ENCODE results near the gene FJX1.
A peak's percentile ranks its signal among the peaks of the same experiment; 100 is the strongest.

FJX1 gene

GRCh38 chr11:35608502-35608901 is 9.8 kb upstream of the FJX1 start:
- DNase-seq = no peak

DNA sequence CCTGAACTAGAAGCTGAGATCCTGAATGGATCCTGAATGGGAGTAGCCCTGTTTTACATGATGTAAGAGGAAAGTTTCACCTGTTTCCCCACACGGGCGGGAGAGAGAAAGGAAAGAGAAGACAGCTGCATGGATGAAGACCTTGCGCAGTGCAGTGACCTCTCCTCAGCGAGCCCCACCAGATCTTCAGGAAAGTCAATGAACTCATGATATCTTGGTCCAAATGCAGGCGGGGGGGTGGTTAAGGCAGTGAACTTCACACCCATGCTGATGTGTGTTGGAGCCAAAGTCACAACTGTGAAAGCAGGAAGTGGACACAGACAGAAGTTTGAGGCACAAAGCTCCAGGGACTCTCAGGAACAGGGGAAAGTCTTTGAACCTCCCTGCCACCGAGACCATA is 8.6 kb upstream of the FJX1 start:
- no peak for DNase-seq

DNA sequence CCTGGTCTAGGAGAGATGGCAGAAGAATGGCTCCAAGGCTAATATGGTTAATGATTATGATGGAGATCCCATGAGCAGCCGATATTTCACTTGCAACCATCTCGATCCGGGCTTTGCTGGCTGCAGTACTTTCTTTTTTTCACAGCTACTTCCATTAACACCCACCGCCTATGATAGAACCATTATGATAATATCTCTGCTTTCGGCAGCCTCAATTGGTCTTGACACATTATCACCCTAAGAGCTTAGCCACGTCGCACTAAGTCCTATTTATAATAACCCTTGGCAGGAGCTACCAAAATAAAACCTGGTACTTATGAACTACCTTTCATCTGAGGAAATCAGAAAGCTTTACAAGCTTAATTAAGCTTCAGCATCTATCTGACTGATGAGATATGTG is 7.6 kb upstream of the FJX1 start:
- no peak for DNase-seq

- DNase-seq = no peak
Observed at GRCh38 chr11:35611741-35612140, 6.5 kb upstream of the FJX1 start.

DNA sequence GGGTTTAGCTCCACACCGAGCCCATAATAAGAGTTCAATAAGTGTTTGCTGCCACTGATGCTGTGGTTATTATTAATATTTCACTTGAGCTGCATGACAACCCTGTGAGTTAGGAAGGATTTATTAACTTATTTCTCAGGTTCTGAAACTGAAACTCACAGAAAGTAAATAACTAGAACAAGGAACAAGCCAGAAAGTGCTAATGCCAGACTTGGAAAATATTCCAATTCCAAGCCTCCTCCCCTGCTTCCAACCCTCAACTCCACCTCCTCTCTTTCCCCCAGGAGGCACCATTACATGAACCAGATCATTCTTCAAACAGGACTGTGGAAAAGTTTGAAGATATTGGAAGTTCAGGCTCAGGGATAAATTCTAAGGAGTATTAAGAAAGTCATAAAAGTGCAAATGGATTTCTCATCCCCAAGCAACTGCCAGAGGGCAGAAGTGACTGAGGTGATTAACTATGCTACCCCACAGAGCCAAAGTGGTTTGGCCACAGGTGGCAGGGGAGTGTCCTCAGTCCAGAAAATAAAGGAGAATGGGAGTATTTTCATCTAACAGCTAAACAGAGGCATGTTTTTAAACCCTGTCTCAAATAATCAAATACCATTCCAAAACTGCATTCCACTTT is 3.2 kb upstream of the FJX1 start:
- no peak for DNase-seq

DNA sequence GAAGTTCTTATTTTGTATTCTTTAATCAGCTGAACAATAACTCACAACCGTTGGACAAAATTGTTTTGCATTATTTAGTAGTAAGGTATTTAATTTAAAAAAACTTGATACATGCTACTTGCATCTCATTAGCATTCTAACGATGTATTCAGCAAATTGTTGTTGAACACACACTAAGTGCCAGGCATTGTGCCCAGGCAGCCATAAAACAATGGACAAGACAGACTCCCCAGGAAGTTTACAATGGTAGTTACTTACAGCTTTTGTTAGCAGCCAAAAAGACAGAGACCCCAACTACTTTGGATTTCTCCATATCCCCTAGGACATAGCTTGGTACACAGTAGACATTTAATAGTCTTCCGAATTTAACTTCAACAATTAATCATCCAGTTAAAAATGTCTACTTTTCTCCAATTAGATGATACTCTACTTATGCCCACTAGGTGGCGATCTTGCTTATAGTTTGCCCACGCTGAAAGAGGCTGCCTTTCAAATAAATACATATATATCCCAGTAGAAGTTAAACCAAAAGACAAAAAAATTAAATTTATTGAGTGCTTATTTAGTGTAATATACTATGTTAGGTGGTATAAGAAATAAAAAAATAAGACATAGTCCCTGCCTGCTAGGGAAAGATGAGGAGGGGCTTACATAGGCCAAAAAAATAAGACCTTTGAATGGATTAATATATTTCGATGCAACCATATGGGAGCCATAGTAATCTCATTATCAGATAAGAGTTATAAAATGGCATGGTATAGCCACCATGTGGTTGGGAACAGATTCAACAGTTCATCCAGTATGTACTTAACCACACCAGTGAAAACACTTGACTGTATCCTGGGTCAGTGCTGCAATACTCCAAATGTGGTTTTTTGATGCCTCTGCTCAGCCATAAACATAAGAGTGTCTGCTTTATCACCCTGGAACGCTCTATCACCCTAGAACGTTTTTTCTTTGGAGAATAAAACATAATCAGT is 2.0 kb upstream of the FJX1 start:
- DNase-seq = no peak

- no peak for DNase-seq
Observed at GRCh38 chr11:35617316-35617686, 959 bp upstream of the FJX1 start.

- DNase-seq = no peak
Observed at GRCh38 chr11:35618497-35619115, 346 bp downstream of the FJX1 start.

- peak; percentile 46 for DNase-seq
Observed at GRCh38 chr11:35619116-35619854, 1.0 kb downstream of the FJX1 start.

DNA sequence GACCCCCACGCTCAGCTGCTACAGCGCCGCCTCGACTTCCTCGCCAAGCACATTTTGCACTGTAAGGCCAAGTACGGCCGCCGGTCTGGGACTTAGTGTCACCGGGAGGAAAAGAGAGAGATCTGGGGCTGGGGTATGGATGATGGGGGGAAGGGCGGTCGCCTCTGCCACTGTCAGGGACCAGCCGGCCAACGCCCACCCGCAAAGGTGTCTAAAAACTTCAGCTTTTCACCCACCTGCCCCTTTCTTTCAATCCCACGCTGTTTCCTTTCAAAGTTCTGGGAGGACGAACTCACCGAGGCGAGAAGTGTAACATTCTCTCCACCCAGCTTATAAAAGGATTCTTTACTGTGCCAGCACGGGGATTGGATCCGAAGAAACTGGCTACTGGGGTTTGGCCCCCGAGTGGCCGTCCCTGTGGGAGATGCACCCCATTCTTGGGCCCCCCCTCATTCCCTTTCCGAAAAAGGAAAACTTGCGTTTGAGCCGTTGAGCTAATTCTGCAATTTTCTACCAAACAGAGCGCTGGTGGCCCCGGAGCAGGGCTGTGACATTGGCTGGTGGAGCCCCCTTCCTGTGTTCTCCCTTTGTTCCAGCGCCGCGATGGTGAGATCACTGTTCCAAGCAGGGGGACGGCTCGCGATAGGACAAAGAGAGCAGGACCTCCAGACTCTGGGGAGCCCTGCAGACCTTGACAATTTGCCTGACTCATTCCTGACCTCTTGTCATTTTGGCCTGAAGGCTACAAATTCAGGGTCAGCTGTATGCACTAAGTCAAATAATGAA is 1.8 kb downstream of the FJX1 start:
- DNase-seq = peak; percentile 13

- DNase-seq = no peak
Observed at GRCh38 chr11:35620795-35621194, 2.5 kb downstream of the FJX1 start.

- DNase-seq = no peak
Observed at GRCh38 chr11:35621620-35622019, 3.4 kb downstream of the FJX1 start.

GRCh38 chr11:35622070-35622469 is 3.8 kb downstream of the FJX1 start:
- no peak for DNase-seq

DNA sequence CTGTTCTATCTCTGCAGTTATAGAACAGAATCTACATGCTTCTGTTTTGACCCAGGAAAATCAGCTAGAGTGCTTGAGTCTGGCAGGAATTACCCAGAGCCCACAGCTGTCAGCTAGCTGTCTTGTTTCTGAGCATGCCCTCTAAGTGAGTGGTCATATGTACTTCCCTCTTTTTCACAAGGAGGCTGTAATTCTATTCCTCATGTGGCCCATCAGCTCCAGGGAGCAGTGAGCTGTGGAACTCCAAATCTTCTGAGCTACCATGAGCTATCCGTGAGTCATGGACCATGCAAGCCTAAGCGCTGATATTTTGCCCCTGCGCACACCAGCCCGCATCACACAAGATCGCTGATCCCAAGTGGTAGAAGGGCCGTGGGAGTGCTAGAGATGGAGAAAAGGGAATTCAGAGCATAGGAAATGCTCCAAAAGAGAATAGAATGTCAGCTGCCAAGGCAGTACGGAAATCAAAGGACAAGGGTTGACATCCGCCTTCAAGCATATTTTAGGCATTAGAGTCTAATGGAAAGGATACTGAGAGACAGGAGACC is 5.4 kb downstream of the FJX1 start:
- DNase-seq = no peak

DNA sequence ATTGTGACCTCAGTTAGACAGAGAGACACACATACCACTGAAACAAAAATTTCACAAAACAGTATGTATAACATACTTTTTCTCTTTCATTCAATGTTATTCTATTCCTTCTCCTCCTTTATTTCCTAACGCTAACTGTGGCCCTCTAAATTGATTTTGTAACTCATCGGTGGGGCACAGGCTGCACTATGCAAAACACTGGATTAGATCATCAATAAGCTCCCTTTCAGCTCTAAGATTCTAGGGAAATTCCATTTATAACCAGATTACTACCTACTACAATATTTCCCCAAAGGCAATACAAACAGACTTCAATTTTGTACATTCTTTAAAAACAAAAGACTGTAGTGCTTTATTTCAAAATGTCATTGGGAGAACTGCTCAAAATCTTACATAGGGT is 6.1 kb downstream of the FJX1 start:
- DNase-seq = no peak

DNA sequence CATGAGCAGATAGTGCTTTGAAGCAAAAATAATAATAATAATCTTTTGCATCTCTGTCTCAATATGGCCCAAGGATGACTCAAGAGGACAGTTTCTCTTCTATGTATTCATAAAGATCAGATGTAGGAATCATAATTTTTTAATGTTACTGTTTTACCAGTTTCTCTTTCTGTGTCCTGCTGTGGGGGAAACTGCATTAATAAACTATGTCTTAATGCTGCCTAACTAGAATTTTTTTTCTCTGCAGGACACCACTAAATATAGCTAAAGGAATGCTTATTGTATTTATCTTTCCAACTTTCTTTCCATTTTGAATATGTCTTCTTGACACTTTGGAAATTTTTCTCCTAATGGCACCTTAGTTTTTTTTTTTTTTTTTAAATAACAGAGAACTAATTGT is 6.5 kb downstream of the FJX1 start:
- no peak for DNase-seq

DNA sequence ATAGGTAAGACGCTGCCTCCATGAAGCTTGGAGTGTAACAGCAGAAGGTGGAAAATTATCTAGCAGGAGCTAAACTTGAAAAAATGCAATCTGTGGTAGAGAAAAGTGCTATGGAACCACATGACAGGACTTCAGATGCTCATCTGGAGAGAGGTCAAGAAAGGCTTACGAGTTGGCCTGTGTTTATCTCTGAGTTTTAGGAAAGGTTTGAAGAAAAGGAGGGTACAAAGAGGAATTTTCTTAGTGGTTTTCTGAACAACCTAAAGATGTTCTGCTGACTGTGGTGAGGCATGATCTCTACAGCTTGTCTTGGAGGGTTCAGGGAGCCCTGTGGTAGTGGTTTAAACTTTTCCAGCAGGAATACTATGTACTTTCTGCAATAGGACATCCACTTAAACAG is 8.2 kb downstream of the FJX1 start:
- no peak for DNase-seq

- no peak for DNase-seq
Observed at GRCh38 chr11:35629511-35629910, 11.3 kb downstream of the FJX1 start.

DNA sequence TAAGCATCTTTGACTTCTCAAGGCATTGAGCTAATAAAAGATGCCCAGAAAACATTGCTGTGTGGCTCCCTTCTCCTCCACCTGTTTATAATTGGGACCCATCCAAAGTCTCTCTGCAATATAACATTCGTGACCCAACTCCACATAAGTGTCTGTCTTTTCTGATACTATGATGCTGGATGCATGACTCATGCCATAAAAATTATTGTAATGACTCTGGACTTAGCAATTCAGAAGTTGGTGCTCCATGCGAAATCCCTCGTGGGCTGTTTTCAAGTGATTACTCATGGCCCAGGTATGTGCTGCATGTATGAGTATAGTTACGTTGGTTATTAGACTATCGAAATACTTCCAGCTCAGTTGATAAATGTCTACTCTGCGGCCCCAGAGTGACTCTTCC is 11.7 kb downstream of the FJX1 start:
- no peak for DNase-seq

DNA sequence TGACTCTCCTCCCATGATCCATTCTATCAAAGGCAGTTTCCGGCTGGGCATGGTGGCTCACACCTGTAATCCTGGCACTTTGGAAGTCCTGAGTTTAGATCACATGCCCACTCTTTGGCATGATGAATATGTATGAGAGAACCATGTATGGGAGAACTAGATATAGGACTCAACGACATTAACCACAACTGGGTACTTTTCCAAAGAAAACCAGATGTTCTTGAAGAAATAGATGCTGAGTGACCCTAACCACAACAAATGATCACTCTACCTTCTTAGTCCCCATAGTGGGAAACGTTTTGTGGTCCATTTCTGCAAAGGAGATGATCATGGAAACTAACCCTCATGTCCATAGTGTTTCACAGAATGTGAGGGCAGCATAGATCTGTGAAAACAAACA is 13.6 kb downstream of the FJX1 start:
- DNase-seq = no peak

GRCh38 chr11:35632301-35632700 is 14.0 kb downstream of the FJX1 start:
- DNase-seq = no peak

DNA sequence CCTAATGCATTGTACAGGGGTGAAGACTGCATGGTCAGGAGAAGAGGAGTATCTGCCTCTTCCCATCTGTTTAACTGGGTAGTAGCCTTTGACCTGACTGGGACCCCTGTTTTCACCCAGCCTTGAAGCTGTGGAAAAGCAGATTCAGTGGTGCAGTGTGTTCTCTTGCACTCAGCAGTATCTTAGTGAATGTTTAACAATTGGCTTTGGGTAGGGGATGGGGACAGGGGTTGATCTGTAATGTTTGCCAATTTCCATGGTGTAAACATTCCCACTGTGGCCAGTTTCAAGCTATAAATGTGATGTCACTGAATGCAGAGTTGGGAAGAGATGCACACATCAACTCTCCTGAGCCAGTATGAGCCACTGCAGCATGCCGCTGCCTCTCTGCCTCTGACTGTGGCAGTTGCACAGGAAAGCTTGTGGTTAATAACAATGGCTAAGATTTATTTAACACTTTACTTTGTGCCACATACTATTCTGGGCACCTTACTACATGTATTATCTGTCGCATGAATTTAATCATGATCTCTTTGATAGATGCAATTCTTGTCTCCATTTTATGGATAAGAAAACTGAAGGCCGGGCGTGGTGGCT is 15.7 kb downstream of the FJX1 start:
- DNase-seq = no peak

Measured in activated naive CD4-positive, alpha-beta T cell treated with anti-CD3 and anti-CD28 coated beads, Interleukin-2, amount 50 U/mL, for 16 hours (primary cell).